Ovary (tissue), 9 donors: ENCODE measurements around the gene PDS5B. TPM values are rescaled to one million over a fixed set of nuclear protein-coding genes. Genes with fewer than 3 reads are reported as not detected.

Experiments
- DNase-seq, 5 donors: peaks; one replicate each; pipeline ENCODE4 v3.0.0-alpha.2; 2019 to 2020
- H3K27ac ChIP-seq, 2 donors: fragments of 200-600 bp; one replicate each; pipeline versions ENCODE4 v1.5.1 to v1.8.0; 2019 to 2022
- H3K27me3 ChIP-seq: fragments of 200-600 bp; one replicate; pipeline ENCODE4 v1.8.0; 2022
- H3K36me3 ChIP-seq: fragments of 200-600 bp; sonication (generic); one replicate; pipeline ENCODE4 v1.5.1; 2019
- H3K4me1 ChIP-seq: one replicate; pipeline ENCODE4 v1.8.1; 2013; ENCODE audit warnings: mild to moderate bottlenecking, moderate library complexity; ENCODE audit not compliant: insufficient read depth
- H3K4me3 ChIP-seq: fragments of 200-600 bp; sonication (generic); one replicate; pipeline ENCODE4 v1.5.1; 2017
- H3K9me3 ChIP-seq, 2 donors: fragments of 200-600 bp in 1 of 2; sonication (generic) in 1 of 2; one replicate each; pipeline versions ENCODE4 v1.5.1 to v1.8.1; 2013 to 2019; ENCODE audit warnings: mild to moderate bottlenecking in 1 of 2, moderate library complexity in 1 of 2
- EP300 ChIP-seq: sonication (generic); formaldehyde crosslinking; IDR thresholded peaks from one replicate; pipeline ENCODE4 v1.6.1; 2017; ENCODE audit warnings: antibody characterized with exemption
- POLR2A ChIP-seq: fragments of 450-650 bp; IDR thresholded peaks from one replicate; pipeline ENCODE4 v1.6.1; 2017; ENCODE audit warnings: antibody characterized with exemption, mild to moderate bottlenecking, moderate library complexity
- WGBS, 3 donors: extraction: QIAGEN DNeasy Blood & Tissue Kit in 1 of 3; methylation state at CpG; one replicate each; pipeline versions ENCODE4 v1.1.5 to v1.1.7; 2013 to 2017; 5-methylcytosine and 5-hydroxymethylcytosine counted together
- intact Hi-C, 4 donors: fragments of 100-400 bp; cut with DNase I; formaldehyde crosslinking; loops; one replicate each; pipeline versions ENCODE4 v1.11.0 to v1.15.1; 2022 to 2023
- polyA plus RNA-seq, 2 donors: library from polyadenylated mRNA; stranded (reverse); fragments of 200-250 nt in 1 of 2; fragments of 350-450 nt in 1 of 2; fragmentation: Illumina TruSeq in 1 of 2; extraction: RNeasy Lipid Tissue Mini Kit (QIAGEN cat#74804) in 1 of 2; gene quantifications; one replicate each; pipeline ENCODE4 v1.2.3, GENCODE V29; 2013 to 2014
- total RNA-seq, 7 donors: library from RNA; depleted of rRNA in 2 of 7; stranded (reverse); fragments of >200 nt in 2 of 7; fragmentation: NEBNext Ultra II Directional in 3 of 7; extraction: Animal tissue kit (Norgen Biotek cat#: 25700) in 3 of 7; gene quantifications; one replicate each; pipeline versions ENCODE4 v1.1.0 to v1.2.4, GENCODE V29; 2016 to 2023
- TF ChIP-seq, protein P1 (sequence below), 3 donors: fragments of 450-650 bp in 2 of 3; fragments of 200-600 bp in 1 of 3; IDR thresholded peaks; one replicate each; pipeline versions ENCODE4 v1.5.1 to v1.8.0; 2016 to 2022; ENCODE audit warnings: antibody characterized with exemption in 3 of 3, mild to moderate bottlenecking in 1 of 3
- donor health status: DM: no; HTN: no; CAD: no; lungs with moderate emphysema.
- donor health status: DM: no; HTN: no; CAD: no.
- donor health status: Bipolar disorder and iron deficiency.
- donor health status: DM: yes; HTN: yes; CAD: no.
- donor health status: DM: no; HTN: no; CAD: no.
- donor health status: DM: yes; HTN: yes; CAD: no.

Gene PDS5B
- total and polyA plus RNA-seq, 9 donors, result 13.6 to 74.9 (median 55.5) TPM

GRCh38 chr13:32647926-32648325, 61.7 kb downstream of the PDS5B start:
- Histone ChIP-seq H3K4me3 (no peak overlapping the region), H3K36me3 (no peaks in the 10 kb centered on the region), H3K27ac (no peak overlapping the region), H3K27me3 (no peaks in the 10 kb centered on the region), H3K9me3 (no peaks in the 10 kb centered on the region), H3K4me1 (peaks cover 7% of the 10 kb centered on the region)
- intact Hi-C loops, result loop anchor here in 1 of 4 donors (5.0 kb wide), 1 partner anchor 56 kb away; no protein-coding TSS in a partner anchor
- no peak for DNase-seq
- WGBS, 3 donors, result 94 to 95% (median 95%) methylated on average over 1 of the region's 1 CpG
- no peak for TF ChIP-seq EP300
- TF ChIP-seq, protein P1, sequence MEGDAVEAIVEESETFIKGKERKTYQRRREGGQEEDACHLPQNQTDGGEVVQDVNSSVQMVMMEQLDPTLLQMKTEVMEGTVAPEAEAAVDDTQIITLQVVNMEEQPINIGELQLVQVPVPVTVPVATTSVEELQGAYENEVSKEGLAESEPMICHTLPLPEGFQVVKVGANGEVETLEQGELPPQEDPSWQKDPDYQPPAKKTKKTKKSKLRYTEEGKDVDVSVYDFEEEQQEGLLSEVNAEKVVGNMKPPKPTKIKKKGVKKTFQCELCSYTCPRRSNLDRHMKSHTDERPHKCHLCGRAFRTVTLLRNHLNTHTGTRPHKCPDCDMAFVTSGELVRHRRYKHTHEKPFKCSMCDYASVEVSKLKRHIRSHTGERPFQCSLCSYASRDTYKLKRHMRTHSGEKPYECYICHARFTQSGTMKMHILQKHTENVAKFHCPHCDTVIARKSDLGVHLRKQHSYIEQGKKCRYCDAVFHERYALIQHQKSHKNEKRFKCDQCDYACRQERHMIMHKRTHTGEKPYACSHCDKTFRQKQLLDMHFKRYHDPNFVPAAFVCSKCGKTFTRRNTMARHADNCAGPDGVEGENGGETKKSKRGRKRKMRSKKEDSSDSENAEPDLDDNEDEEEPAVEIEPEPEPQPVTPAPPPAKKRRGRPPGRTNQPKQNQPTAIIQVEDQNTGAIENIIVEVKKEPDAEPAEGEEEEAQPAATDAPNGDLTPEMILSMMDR (IDR thresholded peaks at IDR 0.05), result no peak
- TF ChIP-seq POLR2A, result no peak

DNA sequence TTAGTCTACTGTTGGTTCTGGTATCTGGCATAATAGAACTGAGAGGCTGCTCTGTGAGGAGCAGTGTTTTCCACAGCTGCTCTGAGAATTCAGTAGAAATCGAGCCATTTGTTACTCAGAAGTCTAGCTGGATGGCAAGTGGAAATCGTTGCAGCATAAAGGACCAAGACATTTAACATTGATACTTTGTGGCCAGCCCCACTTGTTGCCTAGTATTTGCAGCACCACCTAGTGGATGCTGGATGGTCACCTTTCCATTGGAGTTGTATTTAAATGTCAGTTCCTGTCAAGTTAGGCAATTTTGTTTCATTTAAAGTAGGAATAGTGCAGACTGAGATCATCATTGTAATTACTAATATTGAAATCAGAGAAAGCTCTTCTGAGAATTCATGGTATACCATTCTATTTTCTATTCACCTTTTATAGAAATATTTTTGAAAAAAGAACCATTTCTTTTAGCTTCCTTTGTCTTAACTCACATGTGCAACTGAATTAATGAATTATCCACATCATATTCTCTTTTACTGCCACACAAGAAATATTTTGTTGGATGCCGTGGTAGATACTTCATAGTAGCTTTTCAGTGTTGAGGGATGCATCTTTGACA, 64.6 kb downstream of the PDS5B start:
- H3K36me3 ChIP-seq, result no peaks in the 10 kb centered on the region
- no peak overlapping the region for H3K4me3 ChIP-seq
- DNase-seq, result peak in 2 of 5 donors; percentile 18 to 46
- no peaks in the 10 kb centered on the region for H3K9me3 ChIP-seq
- H3K27me3 ChIP-seq, result no peaks in the 10 kb centered on the region
- intact Hi-C loops, result no loop called here
- WGBS, 3 donors, result 34 to 44% (median 39%) methylated on average over 3 of the region's 3 CpGs
- H3K27ac ChIP-seq, result no peak overlapping the region
- TF ChIP-seq, protein P1 (IDR thresholded peaks at IDR 0.05), result peak in 1 of 3 donors; percentile 40
- no peak for TF ChIP-seq POLR2A
- peaks cover 3% of the 10 kb centered on the region for H3K4me1 ChIP-seq

- 94 to 97% (median 95%) methylated on average over 3 of the region's 3 CpGs for WGBS, 3 donors
- H3K4me3 ChIP-seq, result no peak overlapping the region
- TF ChIP-seq, protein P1 (IDR thresholded peaks at IDR 0.05), result no peak
- TF ChIP-seq EP300 (no peak), POLR2A (no peak)
- intact Hi-C loops, result no loop called here
- H3K36me3 ChIP-seq, result no peaks in the 10 kb centered on the region
- no peaks in the 10 kb centered on the region for H3K27me3 ChIP-seq
- H3K9me3 ChIP-seq, result no peaks in the 10 kb centered on the region
- no peak for DNase-seq
- H3K27ac ChIP-seq, result no peak overlapping the region
- no peaks in the 10 kb centered on the region for H3K4me1 ChIP-seq
These were observed 71.1 kb downstream of the PDS5B start for GRCh38 chr13:32657309-32657708.

DNA sequence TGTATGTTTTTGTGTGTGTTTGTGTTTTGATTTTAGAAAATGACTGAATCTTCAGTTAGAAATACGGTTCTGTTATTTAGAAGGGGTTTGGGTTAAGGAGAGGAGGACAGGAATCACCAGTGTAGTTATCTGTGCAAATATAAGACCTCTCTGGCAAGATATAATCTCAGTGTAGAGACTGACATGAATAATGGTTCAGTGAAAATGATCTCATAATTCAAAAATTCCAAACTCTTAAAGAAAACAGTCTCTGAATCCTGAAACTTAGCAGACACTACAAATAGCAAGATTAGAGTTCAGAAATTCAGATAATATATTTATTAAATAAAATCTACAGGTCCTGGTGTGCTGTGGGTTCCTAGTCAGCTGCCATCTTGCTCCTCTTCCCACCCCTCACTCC, 73.5 kb downstream of the PDS5B start:
- Histone ChIP-seq H3K36me3 (no peaks in the 10 kb centered on the region), H3K27ac (no peak overlapping the region), H3K9me3 (no peaks in the 10 kb centered on the region), H3K27me3 (no peaks in the 10 kb centered on the region), H3K4me3 (no peak overlapping the region), H3K4me1 (no peaks in the 10 kb centered on the region)
- no peak for TF ChIP-seq EP300
- 57 to 69% (median 67%) methylated on average over 1 of the region's 1 CpG for WGBS, 3 donors
- intact Hi-C loops, result no loop called here
- no peak for DNase-seq

GRCh38 chr13:32660227-32660626, 74.0 kb downstream of the PDS5B start:
- no peak overlapping the region for H3K4me3 ChIP-seq
- WGBS, 3 donors, result 84 to 90% (median 88%) methylated on average over 2 of the region's 2 CpGs
- no peaks in the 10 kb centered on the region for H3K36me3 ChIP-seq
- TF ChIP-seq POLR2A, result no peak
- TF ChIP-seq EP300, result no peak
- TF ChIP-seq, protein P1 (IDR thresholded peaks at IDR 0.05), result no peak
- no peak overlapping the region for H3K27ac ChIP-seq
- H3K4me1 ChIP-seq, result no peaks in the 10 kb centered on the region
- no peaks in the 10 kb centered on the region for H3K27me3 ChIP-seq
- DNase-seq, result no peak
- H3K9me3 ChIP-seq, result no peaks in the 10 kb centered on the region
- intact Hi-C loops, result no loop called here
